Choroid plexus epithelial cell (primary cell): Measurements from ENCODE around the gene SH3BGRL2.

Experiments
- DNase-seq: peaks from one replicate; pipeline ENCODE4 v3.0.0-alpha.2; 2010; ENCODE audit warnings: low read depth
- H3K4me3 ChIP-seq: 2 replicates; pipeline ENCODE4 v1.5.1; 2011; ENCODE audit warnings: low read depth, mild to moderate bottlenecking, control low read depth, low read length, moderate library complexity
- CTCF ChIP-seq: conservative IDR thresholded peaks from 2 replicates; pipeline ENCODE4 v1.5.1; 2011; ENCODE audit warnings: low read depth, mild to moderate bottlenecking, control low read depth, inconsistent platforms, low read length, moderate library complexity

The SH3BGRL2 gene

GRCh38 chr6:79694623-79695343 lies 63.7 kb downstream of the SH3BGRL2 start:
- TF ChIP-seq CTCF, result peak; percentile 41
- DNase-seq, result no peak
- H3K4me3 ChIP-seq, result no peak overlapping the region

GRCh38 chr6:79697430-79697829 lies 66.3 kb downstream of the SH3BGRL2 start:
- DNase-seq, result no peak
- TF ChIP-seq CTCF, result no peak
- H3K4me3 ChIP-seq, result no peak overlapping the region

GRCh38 chr6:79699606-79700005 lies 68.5 kb downstream of the SH3BGRL2 start:
- DNase-seq, result no peak
- no peak for TF ChIP-seq CTCF
- H3K4me3 ChIP-seq, result no peak overlapping the region

GRCh38 chr6:79702691-79703090 lies 71.6 kb downstream of the SH3BGRL2 start:
- no peak overlapping the region for H3K4me3 ChIP-seq
- no peak for DNase-seq
- TF ChIP-seq CTCF, result no peak

GRCh38 chr6:79704200-79704599 lies 73.1 kb downstream of the SH3BGRL2 start:
- TF ChIP-seq CTCF, result no peak
- no peak for DNase-seq
- no peak overlapping the region for H3K4me3 ChIP-seq

GRCh38 chr6:79705456-79705995 lies 74.4 kb downstream of the SH3BGRL2 start:
- no peak overlapping the region for H3K4me3 ChIP-seq
- TF ChIP-seq CTCF, result no peak

GRCh38 chr6:79706527-79706926 lies 75.4 kb downstream of the SH3BGRL2 start:
- TF ChIP-seq CTCF, result no peak
- H3K4me3 ChIP-seq, result no peak overlapping the region
- DNase-seq, result no peak

More at GRCh38 chr6:79705456-79705995, 74.4 kb downstream of the SH3BGRL2 start:
- no peak for DNase-seq
